ENCODE results near the gene LALBA.

LALBA gene

GRCh38 chr12:48600552-48600951 is 30.7 kb upstream of the LALBA start:
- no peak for TF ChIP-seq CTCF (conservative IDR thresholded peaks at IDR 0.05; ENCODE audit: control insufficient read depth, insufficient read depth, low read depth, low read length)
- DNase-seq (ENCODE audit: low read depth): no peak
- no peak overlapping the region for H3K4me3 ChIP-seq (ENCODE audit: control insufficient read depth, low read depth, low read length)

- TF ChIP-seq CTCF (conservative IDR thresholded peaks at IDR 0.05; ENCODE audit: control insufficient read depth, insufficient read depth, low read depth, low read length): no peak
- no peak overlapping the region for H3K4me3 ChIP-seq (ENCODE audit: control insufficient read depth, low read depth, low read length)
- DNase-seq (ENCODE audit: low read depth): no peak
Observed at GRCh38 chr12:48592591-48593086, 22.8 kb upstream of the LALBA start.

- no peak for DNase-seq (ENCODE audit: low read depth)
- TF ChIP-seq CTCF (conservative IDR thresholded peaks at IDR 0.05; ENCODE audit: control insufficient read depth, insufficient read depth, low read depth, low read length): no peak
- no peak overlapping the region for H3K4me3 ChIP-seq (ENCODE audit: control insufficient read depth, low read depth, low read length)
Observed at GRCh38 chr12:48586361-48586760, 16.5 kb upstream of the LALBA start.

DNA sequence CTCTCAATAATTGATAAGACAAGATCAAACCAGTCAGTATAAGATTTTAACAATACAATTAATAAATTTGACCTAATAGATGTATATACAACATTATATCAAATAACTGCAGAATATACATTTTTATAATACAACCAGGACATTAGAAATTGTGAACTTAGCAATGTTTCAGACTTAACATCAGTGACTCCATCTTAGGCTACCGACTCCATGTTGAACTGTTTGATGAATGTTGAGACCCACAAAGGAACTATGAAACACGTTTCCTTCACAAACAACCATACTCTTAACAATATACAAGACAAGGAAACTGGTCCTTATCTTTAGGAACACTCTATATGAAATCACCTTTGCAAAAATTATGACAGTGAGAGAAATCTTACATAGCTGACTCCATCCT is 13.9 kb upstream of the LALBA start:
- no peak for DNase-seq (ENCODE audit: low read depth)
- TF ChIP-seq CTCF (conservative IDR thresholded peaks at IDR 0.05; ENCODE audit: control insufficient read depth, insufficient read depth, low read depth, low read length): no peak
- no peak overlapping the region for H3K4me3 ChIP-seq (ENCODE audit: control insufficient read depth, low read depth, low read length)

- H3K4me3 ChIP-seq (ENCODE audit: control insufficient read depth, low read depth, low read length): no peak overlapping the region
- TF ChIP-seq CTCF (conservative IDR thresholded peaks at IDR 0.05; ENCODE audit: control insufficient read depth, insufficient read depth, low read depth, low read length): no peak
Observed at GRCh38 chr12:48580831-48581230, 11.0 kb upstream of the LALBA start.

GRCh38 chr12:48572326-48572725 is 2.5 kb upstream of the LALBA start:
- no peak for DNase-seq (ENCODE audit: low read depth)
- H3K4me3 ChIP-seq (ENCODE audit: control insufficient read depth, low read depth, low read length): no peak overlapping the region
- TF ChIP-seq CTCF (conservative IDR thresholded peaks at IDR 0.05; ENCODE audit: control insufficient read depth, insufficient read depth, low read depth, low read length): no peak

More at GRCh38 chr12:48580831-48581230, 11.0 kb upstream of the LALBA start:
- DNase-seq (ENCODE audit: low read depth): no peak

DNA sequence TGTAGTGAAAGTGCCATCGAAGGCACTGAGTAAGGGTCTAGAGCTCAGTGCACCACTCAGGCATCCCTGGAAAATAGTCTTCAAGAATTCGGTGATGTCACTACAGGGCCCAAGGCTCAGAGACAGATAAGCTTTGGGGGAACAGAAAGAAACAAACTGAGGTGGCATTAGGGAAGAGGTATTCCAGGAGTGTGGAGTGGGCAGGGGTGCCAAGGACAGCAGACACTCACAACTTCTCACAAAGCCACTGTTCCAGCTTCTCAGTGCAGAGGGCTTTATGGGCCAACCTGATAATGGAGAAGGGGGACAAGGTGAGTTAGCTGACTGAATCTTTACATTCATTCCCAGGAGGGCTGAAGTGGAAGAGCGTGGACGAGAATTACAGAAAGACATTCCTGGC is 2.1 kb downstream of the LALBA start:
- H3K4me3 ChIP-seq (ENCODE audit: control insufficient read depth, low read depth, low read length): no peak overlapping the region
- no peak for TF ChIP-seq CTCF (conservative IDR thresholded peaks at IDR 0.05; ENCODE audit: control insufficient read depth, insufficient read depth, low read depth, low read length)
- no peak for DNase-seq (ENCODE audit: low read depth)

Data from fibroblast of mammary gland (primary cell).